HEK293 (cell line): Measurements from ENCODE around the gene TPRN.
A peak's percentile ranks its signal among the peaks of the same experiment; 100 is the strongest.

Experiments used
- GFI1B ChIP-seq: fragments of 450-650 bp; formaldehyde crosslinking; IDR thresholded peaks from 2 replicates; pipeline ENCODE4 v1.5.1; 2016; ENCODE audit warnings: missing biosample characterization, missing genetic modification characterization
- GLIS2 ChIP-seq: fragments of 450-650 bp; formaldehyde crosslinking; IDR thresholded peaks from 2 replicates; pipeline ENCODE4 v1.5.1; 2016; ENCODE audit warnings: missing biosample characterization, missing genetic modification characterization
- HIC1 ChIP-seq: fragments of 450-650 bp; formaldehyde crosslinking; IDR thresholded peaks from 2 replicates; pipeline ENCODE4 v1.5.1; 2016; ENCODE audit warnings: missing biosample characterization, missing genetic modification characterization
- HOXA7 ChIP-seq: sonication (generic); formaldehyde crosslinking; IDR thresholded peaks from 2 replicates; pipeline ENCODE4 v1.8.1; 2022; ENCODE audit warnings: missing genetic modification reagents, borderline replicate concordance
- IKZF3 ChIP-seq: fragments of 450-650 bp; IDR thresholded peaks from 2 replicates; pipeline ENCODE4 v1.5.0; 2018; ENCODE audit warnings: missing biosample characterization, mild to moderate bottlenecking, missing genetic modification characterization, moderate library complexity
- KLF1 ChIP-seq: fragments of 450-650 bp; formaldehyde crosslinking; IDR thresholded peaks from 2 replicates; pipeline ENCODE4 v1.5.1; 2016; ENCODE audit warnings: missing biosample characterization, missing genetic modification characterization
- PRDM6 ChIP-seq: fragments of 450-650 bp; formaldehyde crosslinking; IDR thresholded peaks from 2 replicates; pipeline ENCODE4 v1.5.1; 2017; ENCODE audit warnings: missing biosample characterization, missing genetic modification characterization
- SCRT1 ChIP-seq: fragments of 450-650 bp; formaldehyde crosslinking; IDR thresholded peaks from 2 replicates; pipeline ENCODE4 v1.5.1; 2016; ENCODE audit warnings: missing biosample characterization, missing genetic modification characterization, borderline replicate concordance
- SP2 ChIP-seq: fragments of 450-650 bp; formaldehyde crosslinking; IDR thresholded peaks from 2 replicates; pipeline ENCODE4 v1.5.1; 2016; ENCODE audit warnings: missing biosample characterization, missing genetic modification characterization
- WT1 ChIP-seq: fragments of 450-650 bp; formaldehyde crosslinking; IDR thresholded peaks from 2 replicates; pipeline ENCODE4 v1.5.1; 2016; ENCODE audit warnings: missing biosample characterization, missing genetic modification characterization
- ZBTB7A ChIP-seq: fragments of 450-650 bp; formaldehyde crosslinking; IDR thresholded peaks from 2 replicates; pipeline ENCODE4 v1.5.1; 2016; ENCODE audit warnings: low read depth, missing biosample characterization, missing genetic modification characterization
- ZEB2 ChIP-seq: fragments of 450-650 bp; formaldehyde crosslinking; IDR thresholded peaks from 2 replicates; pipeline ENCODE4 v1.5.1; 2016; ENCODE audit warnings: missing biosample characterization, missing genetic modification characterization
- ZFP41 ChIP-seq: fragments of 450-650 bp; formaldehyde crosslinking; IDR thresholded peaks from 2 replicates; pipeline ENCODE4 v1.5.1; 2016; ENCODE audit warnings: missing biosample characterization, missing genetic modification characterization, borderline replicate concordance
- ZIC2 ChIP-seq: fragments of 450-650 bp; formaldehyde crosslinking; IDR thresholded peaks from 2 replicates; pipeline ENCODE4 v1.5.1; 2016; ENCODE audit warnings: missing biosample characterization, missing genetic modification characterization
- ZNF121 ChIP-seq: fragments of 450-650 bp; formaldehyde crosslinking; IDR thresholded peaks from 2 replicates; pipeline ENCODE4 v1.5.1; 2016; ENCODE audit warnings: missing biosample characterization, missing genetic modification characterization
- ZNF175 ChIP-seq: fragments of 450-650 bp; formaldehyde crosslinking; IDR thresholded peaks from 2 replicates; pipeline ENCODE4 v1.5.1; 2016; ENCODE audit warnings: missing biosample characterization, missing genetic modification characterization
- ZNF223 ChIP-seq: fragments of 450-650 bp; formaldehyde crosslinking; IDR thresholded peaks from 2 replicates; pipeline ENCODE4 v1.5.1; 2016; ENCODE audit warnings: missing biosample characterization, missing genetic modification characterization
- ZNF23 ChIP-seq: fragments of 450-650 bp; formaldehyde crosslinking; IDR thresholded peaks from 2 replicates; pipeline ENCODE4 v1.5.1; 2016; ENCODE audit warnings: missing biosample characterization, missing genetic modification characterization, borderline replicate concordance
- ZNF311 ChIP-seq: fragments of 450-650 bp; formaldehyde crosslinking; IDR thresholded peaks from 2 replicates; pipeline ENCODE4 v1.5.1; 2017; ENCODE audit warnings: missing biosample characterization, missing genetic modification characterization, borderline replicate concordance
- ZNF341 ChIP-seq: fragments of 450-650 bp; formaldehyde crosslinking; IDR thresholded peaks from 2 replicates; pipeline ENCODE4; 2016; ENCODE audit warnings: low read depth, missing biosample characterization, missing genetic modification characterization
- ZNF600 ChIP-seq: fragments of 450-650 bp; formaldehyde crosslinking; IDR thresholded peaks from 2 replicates; pipeline ENCODE4 v1.5.1; 2016; ENCODE audit warnings: missing biosample characterization, missing genetic modification characterization
- ZNF624 ChIP-seq: fragments of 450-650 bp; formaldehyde crosslinking; IDR thresholded peaks from 2 replicates; pipeline ENCODE4 v1.5.1; 2017; ENCODE audit warnings: missing biosample characterization, missing genetic modification characterization
- ZNF629 ChIP-seq: fragments of 450-650 bp; formaldehyde crosslinking; IDR thresholded peaks from 2 replicates; pipeline ENCODE4 v1.5.1; 2017; ENCODE audit warnings: missing biosample characterization, missing genetic modification characterization
- ZNF654 ChIP-seq: fragments of 450-650 bp; formaldehyde crosslinking; IDR thresholded peaks from 2 replicates; pipeline ENCODE4 v1.5.1; 2016; ENCODE audit warnings: low read depth, missing biosample characterization, missing genetic modification characterization
- ZNF670 ChIP-seq: fragments of 450-650 bp; formaldehyde crosslinking; IDR thresholded peaks from 2 replicates; pipeline ENCODE4 v1.5.1; 2016; ENCODE audit warnings: missing biosample characterization, missing genetic modification characterization, low read depth
- ZNF777 ChIP-seq: fragments of 450-650 bp; formaldehyde crosslinking; IDR thresholded peaks from 2 replicates; pipeline ENCODE4 v1.5.1; 2017; ENCODE audit warnings: missing biosample characterization, missing genetic modification characterization, borderline replicate concordance
- ZSCAN16 ChIP-seq: fragments of 450-650 bp; formaldehyde crosslinking; IDR thresholded peaks from 2 replicates; pipeline ENCODE4 v1.5.1; 2016; ENCODE audit warnings: missing biosample characterization, missing genetic modification characterization
- ZSCAN18 ChIP-seq: fragments of 450-650 bp; formaldehyde crosslinking; IDR thresholded peaks from 2 replicates; pipeline ENCODE4 v1.5.1; 2016; ENCODE audit warnings: missing biosample characterization, missing genetic modification characterization
- ZSCAN30 ChIP-seq: fragments of 450-650 bp; IDR thresholded peaks from 2 replicates; pipeline ENCODE4 v1.5.1; 2018; ENCODE audit warnings: missing biosample characterization, mild to moderate bottlenecking, missing genetic modification characterization, moderate library complexity
- TF ChIP-seq, protein P1 (sequence below): fragments of 450-650 bp; formaldehyde crosslinking; IDR thresholded peaks from 2 replicates; pipeline ENCODE4 v1.5.1; 2017; ENCODE audit warnings: missing biosample characterization, mild to moderate bottlenecking, missing genetic modification characterization, moderate library complexity
- TF ChIP-seq, protein P2 (sequence below): fragments of 450-650 bp; formaldehyde crosslinking; IDR thresholded peaks from 2 replicates; pipeline ENCODE4 v1.5.1; 2016; ENCODE audit warnings: missing biosample characterization, missing genetic modification characterization

Gene TPRN

GRCh38 chr9:137237759-137238726 lies 37.5 kb upstream of the TPRN start (continued):
- TF ChIP-seq ZFP41 (tag by site-specific recombination) (no peak), ZEB2 (peak; percentile 82), ZSCAN30 (tag by site-specific recombination) (0 out of 2 replicates have a peak, but pooled peaks have one; percentile 40), HIC1 (0 out of 2 replicates have a peak, but pooled peaks have one; percentile 41), PRDM6 (no peak), ZNF223 (no peak), ZBTB7A (tag by site-specific recombination) (no peak), ZNF311 (no peak), ZNF23 (tag by site-specific recombination) (no peak), GLIS2 (tag by site-specific recombination) (peak; percentile 63), ZSCAN16 (tag by site-specific recombination) (peak; percentile 95), HOXA7 (no peak), SP2 (tag by site-specific recombination) (peak; percentile 65), ZNF175 (tag by site-specific recombination) (no peak), ZNF629 (tag by site-specific recombination) (no peak), ZNF670 (tag by site-specific recombination) (no peak), ZNF121 (no peak), ZNF624 (tag by site-specific recombination) (no peak), KLF1 (tag by site-specific recombination) (peak; percentile 35; the same call in 1 of the 2 replicates), ZSCAN18 (tag by site-specific recombination) (no peak), ZIC2 (tag by site-specific recombination) (peak; percentile 86), IKZF3 (tag by site-specific recombination) (no peak), ZNF777 (tag by site-specific recombination) (no peak), ZNF654 (tag by site-specific recombination) (no peak), ZNF341 (tag by site-specific recombination) (peak; percentile 90), WT1 (0 out of 2 replicates have a peak, but pooled peaks have one; percentile 14), SCRT1 (tag by site-specific recombination) (0 out of 2 replicates have a peak, but pooled peaks have one; percentile 35), ZNF600 (peak; percentile 92), GFI1B (tag by site-specific recombination) (no peak)
- TF ChIP-seq, protein P1, sequence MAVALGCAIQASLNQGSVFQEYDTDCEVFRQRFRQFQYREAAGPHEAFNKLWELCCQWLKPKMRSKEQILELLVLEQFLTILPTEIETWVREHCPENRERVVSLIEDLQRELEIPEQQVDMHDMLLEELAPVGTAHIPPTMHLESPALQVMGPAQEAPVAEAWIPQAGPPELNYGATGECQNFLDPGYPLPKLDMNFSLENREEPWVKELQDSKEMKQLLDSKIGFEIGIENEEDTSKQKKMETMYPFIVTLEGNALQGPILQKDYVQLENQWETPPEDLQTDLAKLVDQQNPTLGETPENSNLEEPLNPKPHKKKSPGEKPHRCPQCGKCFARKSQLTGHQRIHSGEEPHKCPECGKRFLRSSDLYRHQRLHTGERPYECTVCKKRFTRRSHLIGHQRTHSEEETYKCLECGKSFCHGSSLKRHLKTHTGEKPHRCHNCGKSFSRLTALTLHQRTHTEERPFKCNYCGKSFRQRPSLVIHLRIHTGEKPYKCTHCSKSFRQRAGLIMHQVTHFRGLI, result peak; percentile 81
- TF ChIP-seq, protein P2, sequence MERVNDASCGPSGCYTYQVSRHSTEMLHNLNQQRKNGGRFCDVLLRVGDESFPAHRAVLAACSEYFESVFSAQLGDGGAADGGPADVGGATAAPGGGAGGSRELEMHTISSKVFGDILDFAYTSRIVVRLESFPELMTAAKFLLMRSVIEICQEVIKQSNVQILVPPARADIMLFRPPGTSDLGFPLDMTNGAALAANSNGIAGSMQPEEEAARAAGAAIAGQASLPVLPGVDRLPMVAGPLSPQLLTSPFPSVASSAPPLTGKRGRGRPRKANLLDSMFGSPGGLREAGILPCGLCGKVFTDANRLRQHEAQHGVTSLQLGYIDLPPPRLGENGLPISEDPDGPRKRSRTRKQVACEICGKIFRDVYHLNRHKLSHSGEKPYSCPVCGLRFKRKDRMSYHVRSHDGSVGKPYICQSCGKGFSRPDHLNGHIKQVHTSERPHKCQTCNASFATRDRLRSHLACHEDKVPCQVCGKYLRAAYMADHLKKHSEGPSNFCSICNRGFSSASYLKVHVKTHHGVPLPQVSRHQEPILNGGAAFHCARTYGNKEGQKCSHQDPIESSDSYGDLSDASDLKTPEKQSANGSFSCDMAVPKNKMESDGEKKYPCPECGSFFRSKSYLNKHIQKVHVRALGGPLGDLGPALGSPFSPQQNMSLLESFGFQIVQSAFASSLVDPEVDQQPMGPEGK (tag by site-specific recombination), result no peak
